Measurements from ENCODE around the gene ATL3. TPM values are rescaled to one million over a fixed set of nuclear protein-coding genes. Genes with fewer than 3 reads are reported as not detected.

ATL3 gene
- total and polyA plus RNA-seq, 2 of the 13 experiments (the other 11 are each of a cell fraction or from before 2014, with no cell fraction given) = not detected

GRCh38 chr11:63574856-63575602 lies 96.1 kb downstream of the ATL3 start (continued):
- no peak for TF ChIP-seq ZBTB38 (CRISPR knock-in tag; IDR thresholded peaks at IDR 0.05)
- TF ChIP-seq HIVEP1 (CRISPR knock-in tag; IDR thresholded peaks at IDR 0.05) = peak; percentile 54; the same call in 1 of the 2 replicates
- TF ChIP-seq FOXA1 (IDR thresholded peaks at IDR 0.05) = no peak
- TF ChIP-seq FOXA1 (CRISPR knock-in tag; IDR thresholded peaks at IDR 0.05) = peak; percentile 46; the same call in 1 of the 2 replicates
- TF ChIP-seq SOX13 (IDR thresholded peaks at IDR 0.05) = no peak
- TF ChIP-seq SOX13 (CRISPR knock-in tag; conservative IDR thresholded peaks at IDR 0.05 in 1 of 2, IDR thresholded peaks at IDR 0.05 in 1 of 2) = peak in 1 of 2 experiments; percentile 70; a peak in 2 of 4 replicates
- TF ChIP-seq ZNF354B (CRISPR knock-in tag; IDR thresholded peaks at IDR 0.05) = no peak
- no peak for TF ChIP-seq ZSCAN9 (CRISPR knock-in tag; IDR thresholded peaks at IDR 0.05; ENCODE audit: borderline replicate concordance)
- TF ChIP-seq MAFK (conservative IDR thresholded peaks at IDR 0.05 in 1 of 2, IDR thresholded peaks at IDR 0.05 in 1 of 2; ENCODE audit: low read length in 2 of 2) = peak; percentile 73 to 74
- no peak for TF ChIP-seq MED8 (CRISPR knock-in tag; IDR thresholded peaks at IDR 0.05; ENCODE audit: insufficient replicate concordance)
- 0 out of 2 replicates have a peak, but pooled peaks have one; percentile 19 for TF ChIP-seq KAT8 (CRISPR knock-in tag; IDR thresholded peaks at IDR 0.05)
- no peak for TF ChIP-seq GTF3A (CRISPR knock-in tag; conservative IDR thresholded peaks at IDR 0.05)
- TF ChIP-seq GATAD2A (CRISPR knock-in tag; IDR thresholded peaks at IDR 0.05) = peak; percentile 60
- TF ChIP-seq NFIC (IDR thresholded peaks at IDR 0.05; ENCODE audit: low read length) = no peak
- TF ChIP-seq, protein P1, sequence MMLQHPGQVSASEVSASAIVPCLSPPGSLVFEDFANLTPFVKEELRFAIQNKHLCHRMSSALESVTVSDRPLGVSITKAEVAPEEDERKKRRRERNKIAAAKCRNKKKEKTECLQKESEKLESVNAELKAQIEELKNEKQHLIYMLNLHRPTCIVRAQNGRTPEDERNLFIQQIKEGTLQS (CRISPR knock-in tag; IDR thresholded peaks at IDR 0.05) = peak; percentile 89
- peak; percentile 43; the same call in 1 of the 2 replicates for TF ChIP-seq SMAD9 (CRISPR knock-in tag; IDR thresholded peaks at IDR 0.05)

Small RNAs within 50 kb of the gene (small RNA-seq; reads per million reads assigned to genes)
- gene AP000753.3 (ENCODE audit: insufficient read depth in 2 of 3, insufficient read length in 3 of 3, low read depth in 2 of 3, low replicate concordance in 1 of 3) = 0 reads per million in 3 experiments

Other genes with a start within 250 kb of the ATL3 start
- not detected in 2 replicates for gene PLAAT5, start 180.2 kb downstream of the ATL3 start, total RNA-seq (2016; rRNA removed; fragmentation: Illumina TruSeq; extraction: Trizol)
- gene PLAAT5, start 180.2 kb downstream of the ATL3 start, polyA plus RNA-seq (2011; rRNA removed) = not detected in 2 replicates
- gene LGALS12, start 165.3 kb downstream of the ATL3 start, total RNA-seq (2016; rRNA removed; fragmentation: Illumina TruSeq; extraction: Trizol) = not detected in 2 replicates
- gene LGALS12, start 165.3 kb downstream of the ATL3 start, polyA plus RNA-seq (2011; rRNA removed) = not detected in 2 replicates
- gene PLAAT4, start 134.6 kb downstream of the ATL3 start, total RNA-seq (2016; rRNA removed; fragmentation: Illumina TruSeq; extraction: Trizol) = 1.00 and 1.6 TPM in 2 replicates
- gene PLAAT4, start 134.6 kb downstream of the ATL3 start, polyA plus RNA-seq (2011; rRNA removed) = 0.71 and 1.1 TPM in 2 replicates
- 0.29 TPM in 1 of 2 replicates, not detected in the other for gene PLAAT2, start 108.0 kb downstream of the ATL3 start, total RNA-seq (2016; rRNA removed; fragmentation: Illumina TruSeq; extraction: Trizol)
- 0.09 and 0.22 TPM in 2 replicates for gene PLAAT2, start 108.0 kb downstream of the ATL3 start, polyA plus RNA-seq (2011; rRNA removed)
- gene PLAAT3, start 56.9 kb downstream of the ATL3 start, total RNA-seq (2016; rRNA removed; fragmentation: Illumina TruSeq; extraction: Trizol) = 9.3 and 10.2 TPM in 2 replicates
- 16.4 and 17.2 TPM in 2 replicates for gene PLAAT3, start 56.9 kb downstream of the ATL3 start, polyA plus RNA-seq (2011; rRNA removed)
- 25.3 and 32.2 TPM in 2 replicates for gene RTN3, start 10.1 kb upstream of the ATL3 start, total RNA-seq (2016; rRNA removed; fragmentation: Illumina TruSeq; extraction: Trizol)
- 40.9 and 41.1 TPM in 2 replicates for gene RTN3, start 10.1 kb upstream of the ATL3 start, polyA plus RNA-seq (2011; rRNA removed)
- gene ZFTA, start 97.4 kb upstream of the ATL3 start, total RNA-seq (2016; rRNA removed; fragmentation: Illumina TruSeq; extraction: Trizol) = 6.5 and 10.4 TPM in 2 replicates
- gene ZFTA, start 97.4 kb upstream of the ATL3 start, polyA plus RNA-seq (2011; rRNA removed) = 3.9 and 5.6 TPM in 2 replicates
- gene SPINDOC, start 142.1 kb upstream of the ATL3 start, total RNA-seq (2016; rRNA removed; fragmentation: Illumina TruSeq; extraction: Trizol) = 23.6 and 29.9 TPM in 2 replicates
- 21.4 and 24.8 TPM in 2 replicates for gene SPINDOC, start 142.1 kb upstream of the ATL3 start, polyA plus RNA-seq (2011; rRNA removed)
- 13.9 and 17.4 TPM in 2 replicates for gene MARK2, start 167.7 kb upstream of the ATL3 start, total RNA-seq (2016; rRNA removed; fragmentation: Illumina TruSeq; extraction: Trizol)
- 13.5 and 14.6 TPM in 2 replicates for gene MARK2, start 167.7 kb upstream of the ATL3 start, polyA plus RNA-seq (2011; rRNA removed)
- 6.9 and 8.5 TPM in 2 replicates for gene RCOR2, start 245.8 kb upstream of the ATL3 start, total RNA-seq (2016; rRNA removed; fragmentation: Illumina TruSeq; extraction: Trizol)
- gene RCOR2, start 245.8 kb upstream of the ATL3 start, polyA plus RNA-seq (2011; rRNA removed) = 8.3 and 9.1 TPM in 2 replicates

Measured in HepG2 (cell line).